NOMO-1 treated with DMSO at 0.1 percent for 48 hours (cell line): ENCODE results near the gene SH2D3C.

Source experiments
- DNase-seq: peaks from one replicate; lab custom pipeline; 2025; ENCODE audit not compliant: unreplicated experiment; lab: John Stamatoyannopoulos, UW

The SH2D3C gene

DNA sequence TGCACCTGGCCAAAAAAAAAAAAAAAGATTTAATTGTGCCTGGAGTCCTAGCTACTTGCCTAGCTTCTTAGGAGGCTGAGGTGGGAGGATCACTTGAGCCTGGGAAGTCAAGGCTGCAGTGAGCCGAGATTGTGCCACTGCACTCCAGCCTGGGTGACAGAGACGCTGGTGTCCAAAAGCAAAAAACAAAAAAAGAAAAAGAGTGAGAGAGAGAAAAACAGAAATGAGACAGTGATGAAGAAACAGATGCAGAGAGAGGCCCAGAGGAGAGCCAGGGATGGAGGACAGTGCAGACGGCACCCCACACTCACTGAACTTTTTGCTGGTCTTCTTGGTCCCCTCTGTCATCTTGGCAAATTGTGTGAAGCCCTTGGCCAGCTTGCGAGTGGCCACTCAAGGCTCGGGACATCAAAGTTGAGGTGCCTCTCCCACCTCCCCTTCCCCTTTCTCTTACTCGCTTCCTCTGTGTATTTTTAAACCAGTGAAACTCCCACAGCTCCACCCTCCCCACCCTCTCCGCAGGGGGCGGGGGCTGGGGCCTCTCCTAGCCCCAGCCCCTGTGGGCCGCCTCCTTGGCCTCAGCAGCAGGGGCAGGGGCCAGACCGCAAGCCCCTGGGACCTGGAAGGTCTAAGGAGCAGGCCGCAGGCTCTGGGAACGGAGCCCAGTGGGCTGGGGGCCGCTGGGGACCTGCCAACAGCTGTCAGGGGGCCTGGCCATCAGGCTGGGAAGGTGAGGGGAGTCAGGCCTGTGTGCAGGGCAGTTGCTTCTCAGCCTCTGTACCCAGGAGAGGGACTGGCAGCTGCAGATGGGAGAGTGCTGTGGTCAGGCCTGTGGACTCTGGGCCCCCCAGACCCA, at the start of gene SH2D3C:
Gene SH2D3C (minus strand): TSS at position 387 of the 856 bp plus-strand sequence. CDS start 39 bp downstream, at position 348.
- DNase-seq: peak; percentile 79

GRCh38 chr9:127826253-127826913, 47.9 kb upstream of the SH2D3C start:
- no peak for DNase-seq

GRCh38 chr9:127825319-127826051, 47.0 kb upstream of the SH2D3C start:
- no peak for DNase-seq

DNA sequence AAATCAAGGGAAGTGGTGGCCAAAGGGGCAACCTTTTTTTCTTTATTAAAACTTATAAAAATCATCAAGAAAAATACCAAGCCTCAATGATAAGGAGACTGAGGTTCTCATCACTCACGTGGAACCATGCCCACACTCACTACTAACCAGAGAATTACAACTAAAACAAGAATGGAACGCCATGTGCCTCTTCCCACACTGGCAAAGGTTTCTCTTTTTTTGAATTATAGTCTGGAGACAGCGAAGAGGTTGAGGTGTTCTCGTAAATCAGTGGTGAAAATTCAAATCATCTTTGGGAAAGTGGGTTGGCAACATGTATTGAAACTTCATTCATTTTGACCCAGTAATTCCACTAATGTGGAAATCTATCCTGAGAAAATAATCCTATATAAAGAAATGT, 43.6 kb upstream of the SH2D3C start:
- DNase-seq: no peak

GRCh38 chr9:127818574-127818973, 40.1 kb upstream of the SH2D3C start:
- no peak for DNase-seq

- no peak for DNase-seq
These were observed 39.5 kb upstream of the SH2D3C start for GRCh38 chr9:127817881-127818434.

GRCh38 chr9:127816728-127817127, 38.3 kb upstream of the SH2D3C start:
- no peak for DNase-seq

- no peak for DNase-seq
These were observed 37.9 kb upstream of the SH2D3C start for GRCh38 chr9:127816362-127816725.

- no peak for DNase-seq
These were observed 37.3 kb upstream of the SH2D3C start for GRCh38 chr9:127815512-127816361.

DNA sequence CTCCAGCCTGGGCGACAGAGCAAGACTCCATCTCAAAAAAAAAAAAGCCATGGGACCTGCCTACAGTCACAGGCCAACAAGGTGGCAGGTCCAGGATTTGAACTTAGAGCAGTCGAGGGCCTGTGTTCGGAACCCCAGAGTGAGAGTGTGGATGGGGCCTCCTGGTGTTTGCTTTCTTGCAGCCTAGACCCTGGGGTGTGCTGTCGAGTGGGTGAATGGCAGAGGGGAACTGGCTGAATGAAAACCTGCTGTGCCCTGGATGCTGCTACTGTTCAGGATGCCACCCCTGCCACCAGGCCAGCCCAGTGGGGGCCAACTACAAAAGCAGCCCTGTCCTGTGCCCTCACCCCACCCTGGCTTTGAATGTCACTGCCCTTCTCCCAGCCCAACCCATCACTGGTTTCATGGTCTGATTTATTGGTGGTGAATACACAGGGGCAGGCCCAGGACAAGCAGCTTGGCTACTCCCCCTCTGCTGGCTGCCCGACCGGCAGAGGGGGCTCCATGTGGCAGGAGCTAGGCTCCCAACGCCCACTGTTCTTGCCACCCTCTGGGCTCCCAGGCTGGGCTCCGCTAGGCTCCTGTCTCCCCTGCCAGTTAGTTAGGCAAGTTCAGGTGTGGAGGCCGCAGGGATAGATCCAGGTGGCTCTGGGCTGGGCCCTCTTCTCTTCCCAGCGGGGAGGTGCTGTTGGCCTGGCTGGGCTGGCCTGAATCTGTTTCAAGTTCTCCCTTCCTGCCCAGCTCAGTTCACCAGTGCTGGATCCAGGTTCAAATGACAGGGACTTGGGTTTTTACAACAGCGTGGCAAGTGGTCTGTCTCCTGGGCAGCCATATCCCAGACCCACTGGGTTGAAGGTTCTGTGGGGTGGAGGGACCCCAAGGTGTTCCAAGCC, 36.4 kb upstream of the SH2D3C start:
- no peak for DNase-seq

DNA sequence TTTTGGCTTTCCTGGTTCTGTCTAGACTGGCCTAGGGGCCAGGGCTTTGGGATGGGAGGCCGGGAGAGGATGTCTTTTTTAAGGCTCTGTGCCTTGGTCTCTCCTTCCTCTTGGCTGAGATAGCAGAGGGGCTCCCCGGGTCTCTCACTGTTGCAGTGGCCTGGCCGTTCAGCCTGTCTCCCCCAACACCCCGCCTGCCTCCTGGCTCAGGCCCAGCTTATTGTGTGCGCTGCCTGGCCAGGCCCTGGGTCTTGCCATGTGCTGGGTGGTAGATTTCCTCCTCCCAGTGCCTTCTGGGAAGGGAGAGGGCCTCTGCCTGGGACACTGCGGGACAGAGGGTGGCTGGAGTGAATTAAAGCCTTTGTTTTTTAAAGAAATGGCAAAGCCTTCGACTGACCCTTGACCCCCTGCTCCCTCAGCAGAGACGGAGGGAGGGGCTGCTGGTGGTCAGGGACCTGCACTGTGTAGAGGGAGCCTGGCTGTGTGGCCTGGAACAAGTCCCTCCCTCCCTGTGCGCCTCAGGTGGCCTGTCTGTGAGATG, 35.3 kb upstream of the SH2D3C start:
- no peak for DNase-seq

DNA sequence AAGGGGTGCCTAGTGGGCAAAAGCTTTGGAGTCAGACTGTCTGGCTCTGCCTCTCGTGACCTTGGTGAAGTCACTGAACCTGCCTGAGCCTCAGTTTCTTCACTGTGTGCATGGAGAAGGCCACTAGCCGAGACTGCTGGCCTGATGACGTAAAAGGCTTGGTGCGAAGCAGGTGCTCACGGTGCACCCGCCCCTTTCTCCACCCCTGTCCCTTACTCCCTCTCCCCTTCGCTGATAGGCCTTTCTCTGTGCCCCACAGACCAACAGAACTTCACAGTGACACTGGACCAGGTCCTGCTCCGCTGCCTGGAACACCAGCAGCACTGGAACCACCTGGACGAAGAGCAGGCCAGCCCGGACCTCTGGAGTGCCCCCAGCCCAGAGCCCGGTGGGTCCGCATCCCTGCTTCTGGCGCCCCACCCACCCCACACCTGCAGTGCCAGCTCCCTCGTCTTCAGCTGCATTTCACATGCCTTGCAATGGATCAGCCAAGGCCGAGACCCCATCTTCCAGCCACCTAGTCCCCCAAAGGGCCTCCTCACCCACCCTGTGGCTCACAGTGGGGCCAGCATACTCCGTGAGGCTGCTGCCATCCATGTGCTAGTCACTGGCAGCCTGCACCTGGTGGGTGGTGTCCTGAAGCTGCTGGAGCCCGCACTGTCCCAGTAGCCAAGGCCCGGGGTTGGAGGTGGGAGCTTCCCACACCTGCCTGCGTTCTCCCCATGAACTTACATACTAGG, 34.6 kb upstream of the SH2D3C start:
- DNase-seq: no peak

- DNase-seq: no peak
These were observed 33.5 kb upstream of the SH2D3C start for GRCh38 chr9:127812011-127812410.

- DNase-seq: no peak
These were observed 32.1 kb upstream of the SH2D3C start for GRCh38 chr9:127810378-127811187.

GRCh38 chr9:127809540-127810377, 31.3 kb upstream of the SH2D3C start:
- DNase-seq: no peak

- DNase-seq: no peak
These were observed 30.6 kb upstream of the SH2D3C start for GRCh38 chr9:127809002-127809539.
